ENCODE results near the gene DMXL1.

DNA sequence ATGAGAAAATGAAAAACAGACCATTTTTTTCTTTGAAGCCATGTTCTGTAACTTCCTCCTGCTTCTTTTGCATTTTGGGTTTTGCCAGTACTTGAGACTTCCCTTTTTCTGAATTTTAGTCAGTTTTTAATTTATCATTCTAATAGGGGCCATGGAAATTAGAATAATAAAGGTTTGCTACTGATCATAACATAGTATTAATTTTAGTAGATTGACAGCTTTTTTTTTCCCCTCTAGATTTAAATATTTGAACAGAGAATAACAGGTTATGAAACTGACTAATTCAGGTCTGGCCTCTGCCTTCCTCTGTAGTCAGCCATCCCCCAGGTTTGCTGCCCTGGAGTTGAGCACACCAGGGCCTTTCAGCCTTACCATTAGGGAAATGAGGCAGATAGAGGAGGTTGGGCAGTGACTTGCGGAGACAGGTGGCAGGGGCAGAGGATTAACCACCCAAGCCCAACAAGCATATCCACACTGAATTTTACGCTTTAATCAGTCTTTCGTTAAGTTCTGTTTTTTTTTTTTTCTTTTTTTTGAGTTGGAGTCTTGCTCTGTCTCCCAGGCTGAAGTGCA lies 204.8 kb downstream of the DMXL1 start:
- TF ChIP-seq, protein P1, sequence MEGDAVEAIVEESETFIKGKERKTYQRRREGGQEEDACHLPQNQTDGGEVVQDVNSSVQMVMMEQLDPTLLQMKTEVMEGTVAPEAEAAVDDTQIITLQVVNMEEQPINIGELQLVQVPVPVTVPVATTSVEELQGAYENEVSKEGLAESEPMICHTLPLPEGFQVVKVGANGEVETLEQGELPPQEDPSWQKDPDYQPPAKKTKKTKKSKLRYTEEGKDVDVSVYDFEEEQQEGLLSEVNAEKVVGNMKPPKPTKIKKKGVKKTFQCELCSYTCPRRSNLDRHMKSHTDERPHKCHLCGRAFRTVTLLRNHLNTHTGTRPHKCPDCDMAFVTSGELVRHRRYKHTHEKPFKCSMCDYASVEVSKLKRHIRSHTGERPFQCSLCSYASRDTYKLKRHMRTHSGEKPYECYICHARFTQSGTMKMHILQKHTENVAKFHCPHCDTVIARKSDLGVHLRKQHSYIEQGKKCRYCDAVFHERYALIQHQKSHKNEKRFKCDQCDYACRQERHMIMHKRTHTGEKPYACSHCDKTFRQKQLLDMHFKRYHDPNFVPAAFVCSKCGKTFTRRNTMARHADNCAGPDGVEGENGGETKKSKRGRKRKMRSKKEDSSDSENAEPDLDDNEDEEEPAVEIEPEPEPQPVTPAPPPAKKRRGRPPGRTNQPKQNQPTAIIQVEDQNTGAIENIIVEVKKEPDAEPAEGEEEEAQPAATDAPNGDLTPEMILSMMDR (IDR thresholded peaks at IDR 0.05; ENCODE audit: low read length): no peak
- no peak for TF ChIP-seq EZH2 (IDR thresholded peaks at IDR 0.05; ENCODE audit: borderline replicate concordance, low read length)
